KMS-11 (cell line): ENCODE measurements around the gene FOLR1.

Experiments
- H2AFZ ChIP-seq: fragments of 200-600 bp; sonication (generic); 2 replicates; pipeline ENCODE4 v1.6.1; 2016; ENCODE audit warnings: antibody characterized with exemption, mixed run types, low read depth
- H3K27ac ChIP-seq: fragments of 200-600 bp; sonication (generic); 2 replicates; pipeline ENCODE4 v1.6.1; 2016; ENCODE audit warnings: mild to moderate bottlenecking, mixed run types
- H3K27me3 ChIP-seq: fragments of 200-600 bp; sonication (generic); 2 replicates; pipeline ENCODE4 v1.6.1; 2017; ENCODE audit warnings: mild to moderate bottlenecking, low read depth, mixed run types, moderate library complexity; ENCODE audit not compliant: insufficient read depth
- H3K36me3 ChIP-seq: fragments of 200-600 bp; sonication (generic); 2 replicates; pipeline ENCODE4 v1.6.1; 2017; ENCODE audit warnings: mild to moderate bottlenecking, mixed run types; ENCODE audit not compliant: insufficient read depth
- H3K4me1 ChIP-seq: fragments of 200-600 bp; sonication (generic); 2 replicates; pipeline ENCODE4 v1.6.1; 2016; ENCODE audit warnings: mild to moderate bottlenecking, low read depth, mixed run types; ENCODE audit not compliant: poor library complexity, severe bottlenecking
- H3K4me2 ChIP-seq: fragments of 200-600 bp; sonication (generic); 2 replicates; pipeline ENCODE4 v1.7.0; 2016; ENCODE audit warnings: mild to moderate bottlenecking, mixed run types
- H3K4me3 ChIP-seq: fragments of 200-600 bp; sonication (generic); IDR thresholded peaks from 2 replicates; pipeline ENCODE4 v1.6.1; 2017; ENCODE audit warnings: low read depth, low read length, mixed read lengths; ENCODE audit not compliant: insufficient read depth
- H3K79me2 ChIP-seq: fragments of 200-600 bp; sonication (generic); 2 replicates; pipeline ENCODE4 v1.6.1; 2016; ENCODE audit warnings: low read depth, mixed run types; ENCODE audit not compliant: insufficient read depth
- H3K9ac ChIP-seq: fragments of 200-600 bp; sonication (generic); 2 replicates; pipeline ENCODE4 v1.6.1; 2016; ENCODE audit warnings: mild to moderate bottlenecking, mixed run types
- H4K20me1 ChIP-seq: fragments of 200-600 bp; sonication (generic); 2 replicates; pipeline ENCODE4 v1.6.1; 2016; ENCODE audit warnings: mild to moderate bottlenecking, mixed run types; ENCODE audit not compliant: insufficient read depth
- TF ChIP-seq, protein P1 (sequence below): fragments of 200-600 bp; sonication (generic); conservative IDR thresholded peaks from 2 replicates; pipeline ENCODE4 v1.6.1; 2017; ENCODE audit warnings: low read depth, mild to moderate bottlenecking, antibody characterized with exemption, low read length, moderate library complexity, mixed read lengths

FOLR1 gene

DNA sequence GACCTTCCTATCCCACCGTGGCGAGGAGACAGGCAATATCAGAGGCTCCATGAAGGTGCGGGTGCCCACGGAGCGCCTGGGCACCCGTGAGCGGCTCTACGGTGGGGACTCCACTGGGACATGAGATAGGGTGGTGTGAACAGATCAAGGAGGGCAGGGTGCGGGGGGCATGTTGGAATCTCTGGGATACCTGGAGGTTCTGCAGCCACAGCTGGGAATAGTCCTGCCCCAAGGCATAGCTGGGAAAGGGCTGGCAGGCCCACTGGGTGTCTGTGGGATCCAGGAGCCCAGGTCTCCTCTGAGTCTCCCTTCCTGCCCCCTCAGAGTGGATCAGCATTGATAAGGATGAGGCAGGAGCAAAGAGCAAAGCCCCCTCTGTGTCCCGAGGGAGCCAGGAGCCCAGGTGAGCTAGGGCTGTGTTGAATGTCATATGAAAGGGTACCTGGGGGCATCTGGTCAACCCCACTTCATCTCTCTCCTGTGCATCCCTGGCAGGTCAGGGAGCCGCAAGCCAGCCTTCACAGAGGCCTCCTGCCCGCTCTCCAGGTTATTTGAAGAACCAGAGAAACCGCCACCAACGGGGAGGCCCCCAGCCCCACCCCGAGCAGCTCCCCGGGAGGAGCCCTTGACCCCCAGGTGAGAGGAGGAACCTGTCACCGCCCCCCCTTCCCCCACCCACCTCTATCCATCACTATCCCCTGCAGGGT is 43.6 kb downstream of the FOLR1 start:
- Histone ChIP-seq H2AFZ (no peak overlapping the region), H3K4me3 (no peak overlapping the region), H3K4me2 (no peak overlapping the region), H3K27ac (no peak overlapping the region), H3K27me3 (no peaks in the 10 kb centered on the region), H3K36me3 (no peaks in the 10 kb centered on the region), H4K20me1 (no peaks in the 10 kb centered on the region), H3K79me2 (no peaks in the 10 kb centered on the region), H3K4me1 (no peaks in the 10 kb centered on the region), H3K9ac (no peak overlapping the region)
- TF ChIP-seq, protein P1, sequence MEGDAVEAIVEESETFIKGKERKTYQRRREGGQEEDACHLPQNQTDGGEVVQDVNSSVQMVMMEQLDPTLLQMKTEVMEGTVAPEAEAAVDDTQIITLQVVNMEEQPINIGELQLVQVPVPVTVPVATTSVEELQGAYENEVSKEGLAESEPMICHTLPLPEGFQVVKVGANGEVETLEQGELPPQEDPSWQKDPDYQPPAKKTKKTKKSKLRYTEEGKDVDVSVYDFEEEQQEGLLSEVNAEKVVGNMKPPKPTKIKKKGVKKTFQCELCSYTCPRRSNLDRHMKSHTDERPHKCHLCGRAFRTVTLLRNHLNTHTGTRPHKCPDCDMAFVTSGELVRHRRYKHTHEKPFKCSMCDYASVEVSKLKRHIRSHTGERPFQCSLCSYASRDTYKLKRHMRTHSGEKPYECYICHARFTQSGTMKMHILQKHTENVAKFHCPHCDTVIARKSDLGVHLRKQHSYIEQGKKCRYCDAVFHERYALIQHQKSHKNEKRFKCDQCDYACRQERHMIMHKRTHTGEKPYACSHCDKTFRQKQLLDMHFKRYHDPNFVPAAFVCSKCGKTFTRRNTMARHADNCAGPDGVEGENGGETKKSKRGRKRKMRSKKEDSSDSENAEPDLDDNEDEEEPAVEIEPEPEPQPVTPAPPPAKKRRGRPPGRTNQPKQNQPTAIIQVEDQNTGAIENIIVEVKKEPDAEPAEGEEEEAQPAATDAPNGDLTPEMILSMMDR: no peak

DNA sequence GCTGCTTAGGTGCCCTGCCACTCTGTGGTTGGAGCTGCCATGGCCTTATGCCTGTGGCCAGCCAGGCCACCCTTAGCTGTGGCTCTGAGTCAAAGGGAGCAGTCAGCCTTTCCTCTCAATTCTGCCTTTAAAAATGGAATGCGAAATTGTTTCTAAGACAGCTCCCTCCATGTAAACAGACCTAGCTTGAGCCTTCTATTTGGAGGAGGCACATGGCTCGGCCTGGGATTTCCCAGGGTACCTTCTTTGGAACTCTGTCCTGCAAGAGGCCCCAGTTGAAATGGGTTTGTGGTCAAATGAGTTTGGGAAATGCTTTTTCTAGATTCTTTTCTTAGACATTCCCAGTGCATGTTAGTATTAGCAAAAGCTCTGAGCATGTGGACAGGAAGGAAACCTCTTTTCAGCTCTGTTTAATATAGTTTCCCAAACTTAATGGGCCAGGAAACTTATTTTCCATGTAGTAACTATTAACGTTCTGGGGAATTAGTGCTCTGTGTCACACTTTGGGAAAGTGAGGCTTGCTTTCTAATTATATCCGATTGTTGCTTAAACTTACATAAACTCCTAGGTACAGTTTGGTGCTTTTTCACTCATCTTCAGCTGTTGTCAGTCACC is 44.2 kb downstream of the FOLR1 start:
- Histone ChIP-seq H3K4me1 (no peaks in the 10 kb centered on the region), H3K79me2 (no peaks in the 10 kb centered on the region), H3K4me3 (no peak overlapping the region), H3K4me2 (no peak overlapping the region), H3K36me3 (no peaks in the 10 kb centered on the region), H3K27ac (peak overlapping the region; percentile 13; the same call in 1 of the 2 replicates), H3K9ac (no peak overlapping the region), H2AFZ (no peak overlapping the region), H4K20me1 (no peaks in the 10 kb centered on the region), H3K27me3 (no peaks in the 10 kb centered on the region)
- TF ChIP-seq, protein P1: no peak

DNA sequence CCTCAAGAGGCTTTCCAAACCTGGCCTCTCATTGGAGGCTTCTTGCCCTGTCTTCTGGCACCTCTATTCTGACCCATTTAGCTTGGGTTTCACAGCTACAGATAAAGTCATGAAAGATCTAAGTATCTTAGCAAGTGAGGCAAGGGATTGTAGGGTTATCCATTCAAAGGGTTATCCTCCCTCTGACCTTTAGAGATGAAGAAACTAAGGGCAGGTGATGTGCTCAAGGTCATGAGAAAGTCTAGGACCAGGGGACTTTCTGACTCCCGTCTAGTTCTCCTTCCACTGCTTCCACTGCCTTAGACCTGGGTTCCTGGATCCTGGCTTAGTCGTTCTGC is 44.8 kb downstream of the FOLR1 start:
- H3K79me2 ChIP-seq: no peaks in the 10 kb centered on the region
- H2AFZ ChIP-seq: no peak overlapping the region
- no peak overlapping the region for H3K4me3 ChIP-seq
- TF ChIP-seq, protein P1: no peak
- H3K27ac ChIP-seq: peak overlapping the region; percentile 13; the same call in 1 of the 2 replicates
- H3K9ac ChIP-seq: no peak overlapping the region
- H3K4me1 ChIP-seq: no peaks in the 10 kb centered on the region
- no peaks in the 10 kb centered on the region for H3K27me3 ChIP-seq
- no peaks in the 10 kb centered on the region for H4K20me1 ChIP-seq
- no peaks in the 10 kb centered on the region for H3K36me3 ChIP-seq
- no peak overlapping the region for H3K4me2 ChIP-seq

DNA sequence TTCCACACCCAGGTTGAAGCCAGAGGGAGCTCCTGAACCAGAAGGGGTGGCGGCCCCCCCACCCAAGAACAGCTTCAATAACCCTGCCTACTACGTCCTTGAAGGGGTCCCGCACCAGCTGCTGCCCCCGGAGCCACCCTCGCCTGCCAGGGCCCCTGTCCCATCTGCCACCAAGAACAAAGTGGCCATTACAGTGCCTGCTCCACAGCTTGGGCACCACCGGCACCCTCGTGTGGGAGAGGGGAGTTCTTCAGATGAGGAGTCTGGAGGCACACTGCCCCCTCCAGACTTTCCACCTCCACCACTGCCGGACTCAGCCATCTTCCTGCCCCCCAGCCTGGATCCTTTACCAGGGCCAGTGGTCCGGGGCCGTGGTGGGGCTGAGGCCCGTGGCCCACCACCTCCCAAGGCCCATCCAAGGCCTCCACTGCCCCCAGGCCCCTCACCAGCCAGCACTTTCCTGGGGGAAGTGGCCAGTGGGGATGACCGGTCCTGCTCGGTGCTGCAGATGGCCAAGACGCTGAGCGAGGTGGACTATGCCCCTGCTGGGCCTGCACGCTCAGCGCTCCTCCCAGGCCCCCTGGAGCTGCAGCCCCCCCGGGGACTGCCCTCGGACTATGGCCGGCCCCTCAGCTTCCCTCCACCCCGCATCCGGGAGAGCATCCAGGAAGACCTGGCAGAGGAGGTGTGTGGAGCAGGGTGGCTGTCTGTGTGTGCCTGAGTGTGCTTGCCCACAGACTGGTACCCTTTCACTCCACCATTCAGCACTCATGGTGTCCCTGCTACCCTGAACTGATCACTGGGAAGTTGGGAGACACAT is 45.4 kb downstream of the FOLR1 start:
- TF ChIP-seq, protein P1: no peak
- no peaks in the 10 kb centered on the region for H3K4me1 ChIP-seq
- H3K27me3 ChIP-seq: no peaks in the 10 kb centered on the region
- H3K4me2 ChIP-seq: no peak overlapping the region
- H3K79me2 ChIP-seq: no peaks in the 10 kb centered on the region
- H3K4me3 ChIP-seq: no peak overlapping the region
- no peak overlapping the region for H3K9ac ChIP-seq
- H4K20me1 ChIP-seq: no peaks in the 10 kb centered on the region
- H2AFZ ChIP-seq: no peak overlapping the region
- no peak overlapping the region for H3K27ac ChIP-seq
- no peaks in the 10 kb centered on the region for H3K36me3 ChIP-seq
